T-helper 1 cell treated with Interleukin-12 subunit alpha and Interleukin-12 subunit beta and Interleukin-4 antibody, amounts not matched to agents 30 ng/mL and 1 ng/mL, for 36 hours (primary cell): ENCODE data around the gene GTF3C1. TPM values are rescaled to one million over a fixed set of nuclear protein-coding genes. Genes with fewer than 3 reads are reported as not detected.
"Not testable (repeated sequence)": the region's sequence is repeated elsewhere in the genome, so short reads cannot be mapped to it uniquely, and the experiment has no call there.

Experiments
- intact Hi-C: fragments of 100-400 bp; cut with micrococcal nuclease; formaldehyde crosslinking; loops from one replicate; pipeline ENCODE4 v1.15.1; 2024
- total RNA-seq: library from RNA; stranded (reverse); gene quantifications from 2 replicates; pipeline ENCODE4 v1.2.3, GENCODE V29; 2022

Gene GTF3C1
- total RNA-seq, 1 donor from 2014 or later, result 58.5 TPM

GRCh38 chr16:27448532-27449433, 100.9 kb downstream of the GTF3C1 start:
- intact Hi-C loops, result no loop called here

DNA sequence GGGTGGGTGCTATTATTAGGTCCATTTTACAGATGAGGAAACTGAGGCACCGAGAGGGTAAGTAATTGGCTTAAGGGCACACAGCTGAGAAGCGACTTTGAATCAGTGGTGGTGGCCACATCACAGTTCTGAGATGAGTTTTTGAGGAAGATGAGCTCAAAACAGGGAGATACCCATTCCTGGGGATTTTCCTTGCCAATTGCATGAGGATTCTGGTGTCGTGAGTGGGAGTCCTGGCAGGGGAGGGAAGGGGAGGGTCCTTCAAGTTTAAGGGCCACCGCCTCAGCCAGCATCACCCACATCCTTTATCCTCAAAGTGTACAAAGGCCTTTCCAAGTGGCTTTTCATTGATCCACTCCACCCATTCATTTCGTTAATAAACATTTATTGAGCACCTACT, 102.4 kb downstream of the GTF3C1 start:
- intact Hi-C loops, result loop anchor here (2.0 kb wide), 1 partner anchor 44 kb away; the partner anchor contains the start of gene IL21R

- intact Hi-C loops, result loop anchor here (1.0 to 2.0 kb wide), 2 partner anchors 20 to 44 kb away; partner anchors contain the start of gene IL21R
Observed at GRCh38 chr16:27446721-27447120, 103.0 kb downstream of the GTF3C1 start.

GRCh38 chr16:27445502-27446175, 104.1 kb downstream of the GTF3C1 start:
- intact Hi-C loops, result loop anchor here (1.0 to 2.0 kb wide), 2 partner anchors 19 to 43 kb away; partner anchors contain the start of gene IL21R

DNA sequence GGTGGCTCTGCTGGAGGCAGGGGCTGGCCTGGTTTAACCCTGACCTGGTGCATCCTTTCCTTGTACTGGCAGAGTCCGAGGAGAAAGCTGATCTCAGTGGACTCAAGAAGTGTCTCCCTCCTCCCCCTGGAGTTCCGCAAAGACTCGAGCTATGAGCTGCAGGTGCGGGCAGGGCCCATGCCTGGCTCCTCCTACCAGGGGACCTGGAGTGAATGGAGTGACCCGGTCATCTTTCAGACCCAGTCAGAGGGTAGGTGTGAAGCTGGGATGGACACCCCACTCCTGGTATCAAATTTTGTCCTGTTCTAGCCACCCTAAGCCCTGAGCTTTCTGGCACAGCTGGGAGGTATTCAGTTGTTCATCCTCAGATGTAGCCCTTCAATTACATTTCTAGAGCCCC, 105.2 kb downstream of the GTF3C1 start:
- intact Hi-C loops, result no loop called here

DNA sequence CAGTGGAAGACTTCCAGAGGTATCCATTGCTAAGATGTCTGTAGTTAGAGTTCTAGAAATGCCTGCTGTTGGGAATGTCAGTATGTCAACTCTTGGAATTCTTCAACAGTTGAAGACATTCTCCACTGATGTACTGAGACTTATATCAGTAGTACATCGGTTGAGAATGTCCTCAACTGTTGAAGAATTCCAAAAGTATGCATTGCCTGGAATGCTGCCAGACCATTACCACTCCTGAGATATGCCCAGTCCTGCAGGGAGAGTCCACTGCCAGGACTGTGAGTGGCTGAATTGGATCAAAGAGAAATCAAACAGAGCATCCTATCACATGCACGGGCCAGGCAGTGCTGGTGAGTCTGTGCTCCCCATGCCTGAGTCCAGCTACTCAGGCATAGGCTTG, 105.7 kb downstream of the GTF3C1 start:
- intact Hi-C loops, result no loop called here

DNA sequence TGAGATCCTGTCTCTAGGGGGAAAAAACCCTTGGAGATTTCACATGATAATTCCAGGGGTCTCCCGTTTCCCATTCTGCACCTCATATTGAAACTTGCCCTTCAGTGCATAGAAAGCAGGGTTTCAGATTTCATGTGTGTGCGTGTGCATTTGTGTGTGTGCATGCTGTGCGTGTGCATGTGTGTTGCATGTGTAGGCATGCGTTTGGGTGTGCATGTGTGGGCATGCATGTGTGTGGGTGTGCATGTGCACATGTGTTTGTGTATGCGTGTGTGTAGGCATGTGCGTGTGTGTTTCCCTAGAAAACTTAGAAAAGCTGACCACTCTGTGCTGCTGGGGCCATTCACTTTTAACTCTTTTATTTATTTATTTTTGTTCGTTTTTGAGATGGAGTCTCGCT, 107.7 kb downstream of the GTF3C1 start:
- intact Hi-C loops, result no loop called here

GRCh38 chr16:27441276-27441675, 108.4 kb downstream of the GTF3C1 start:
- intact Hi-C loops, result no loop called here

GRCh38 chr16:27439271-27440018, 110.3 kb downstream of the GTF3C1 start:
- intact Hi-C loops, result no loop called here

DNA sequence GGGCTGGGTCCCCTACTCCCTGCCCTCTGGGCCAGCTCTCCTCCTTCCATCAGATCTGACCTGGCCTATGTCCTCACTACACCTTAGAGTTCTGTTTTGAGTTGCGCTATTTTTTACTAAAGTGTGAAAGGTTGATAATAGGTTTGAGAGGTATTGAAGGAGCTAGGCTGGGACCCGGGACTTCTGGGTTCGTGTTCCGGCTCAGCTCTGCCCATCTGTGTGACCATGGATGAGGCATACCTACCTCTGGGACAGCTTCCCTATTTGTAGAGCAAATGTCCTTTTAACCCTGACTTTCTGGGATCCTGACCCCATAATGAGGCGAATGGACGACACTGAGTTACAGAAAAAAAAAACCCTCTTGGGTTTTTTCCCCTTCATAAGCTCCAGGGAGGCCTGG, 111.8 kb downstream of the GTF3C1 start:
- intact Hi-C loops, result no loop called here

DNA sequence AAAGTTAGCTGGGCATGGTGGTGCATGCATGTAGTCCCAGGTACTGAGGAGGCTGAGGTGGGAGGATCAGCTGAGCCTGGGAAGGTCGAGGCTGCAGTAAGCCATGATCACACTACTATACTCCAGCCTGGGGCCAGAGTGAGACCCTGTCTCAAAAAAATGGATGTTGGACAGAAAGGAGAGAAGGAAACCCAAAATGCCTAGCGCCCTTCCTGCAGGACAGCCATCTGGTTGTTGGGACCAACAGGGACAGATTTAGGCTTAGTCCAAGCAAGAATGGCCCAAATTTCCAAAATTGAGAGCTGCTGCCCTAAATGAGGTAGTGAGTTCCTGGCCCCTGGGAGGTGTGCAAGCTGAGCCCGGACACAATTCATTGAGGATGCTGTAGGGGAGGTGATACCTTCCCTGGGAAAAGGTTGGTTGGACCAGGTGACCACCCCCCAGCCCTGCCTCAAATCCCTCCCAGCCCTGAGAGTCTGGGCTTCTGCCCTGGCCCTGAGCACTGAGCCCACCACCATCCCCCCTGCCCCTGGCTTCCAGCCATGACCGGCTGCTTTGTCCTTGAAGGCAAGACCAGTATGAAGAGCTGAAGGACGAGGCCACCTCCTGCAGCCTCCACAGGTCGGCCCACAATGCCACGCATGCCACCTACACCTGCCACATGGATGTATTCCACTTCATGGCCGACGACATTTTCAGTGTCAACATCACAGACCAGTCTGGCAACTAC, 112.6 kb downstream of the GTF3C1 start:
- intact Hi-C loops, result no loop called here

- intact Hi-C loops, result no loop called here
Observed at GRCh38 chr16:27436065-27436464, 113.6 kb downstream of the GTF3C1 start.

DNA sequence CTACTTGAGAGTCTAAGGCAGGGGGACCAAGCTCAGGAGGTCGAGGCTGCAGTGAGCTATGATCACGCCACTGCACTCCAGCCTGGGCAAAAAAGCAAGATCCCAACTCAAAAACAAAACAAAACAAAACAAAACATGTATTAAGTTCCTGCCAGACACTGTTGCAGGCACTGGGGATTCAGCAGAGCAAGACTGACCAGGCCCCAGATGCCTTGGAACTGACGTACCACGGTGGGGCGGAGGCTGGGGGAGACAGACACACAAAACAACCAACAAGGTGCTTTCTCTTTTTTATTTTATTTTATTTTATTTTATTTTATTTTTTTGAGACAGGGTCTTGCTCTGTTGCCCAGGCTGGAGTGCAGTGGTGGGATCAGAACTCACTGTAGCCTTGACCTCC, 114.6 kb downstream of the GTF3C1 start:
- intact Hi-C loops, result not testable (repeated sequence)

- intact Hi-C loops, result no loop called here
Observed at GRCh38 chr16:27434141-27435051, 115.3 kb downstream of the GTF3C1 start.

DNA sequence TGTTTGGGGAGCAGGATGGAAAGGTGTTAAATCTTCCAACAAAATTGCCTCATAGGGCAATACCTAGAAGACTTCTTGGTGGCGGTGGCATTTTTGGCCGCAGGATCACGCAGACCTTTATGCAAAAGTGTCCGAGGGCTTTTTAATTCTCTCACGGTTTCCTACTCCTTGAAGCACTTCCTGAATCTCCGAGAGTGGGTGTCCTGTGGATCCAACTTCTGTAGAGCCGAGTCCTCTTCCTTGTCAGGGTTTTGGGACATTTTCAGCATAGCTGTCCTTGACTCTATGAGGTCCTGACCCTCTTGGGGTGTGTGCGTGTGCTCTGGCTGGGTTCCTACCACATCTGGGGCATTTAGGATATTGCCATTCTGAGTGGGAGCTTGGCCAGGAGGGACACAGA, 116.1 kb downstream of the GTF3C1 start:
- intact Hi-C loops, result no loop called here

- intact Hi-C loops, result not testable (repeated sequence)
Observed at GRCh38 chr16:27433191-27433590, 116.5 kb downstream of the GTF3C1 start.

DNA sequence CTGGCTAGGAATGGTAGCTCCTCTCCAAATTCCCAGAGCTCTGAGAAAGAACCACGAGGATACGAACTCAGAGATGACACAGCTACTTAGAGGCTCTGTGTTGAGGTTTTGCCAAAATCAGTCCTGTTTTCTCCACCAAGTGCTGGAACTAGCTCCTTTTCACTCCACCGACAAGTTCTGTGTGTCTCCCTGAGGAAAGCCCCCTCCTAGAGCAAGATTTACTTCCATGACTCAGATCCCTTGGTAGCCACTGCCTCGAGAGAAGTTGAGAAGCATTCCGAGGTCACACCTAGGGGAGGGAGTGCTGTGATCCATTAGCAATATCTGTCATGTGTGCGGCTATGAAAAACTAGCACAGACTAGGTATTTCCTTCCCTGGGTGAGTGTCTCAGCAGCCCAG, 117.2 kb downstream of the GTF3C1 start:
- intact Hi-C loops, result no loop called here

DNA sequence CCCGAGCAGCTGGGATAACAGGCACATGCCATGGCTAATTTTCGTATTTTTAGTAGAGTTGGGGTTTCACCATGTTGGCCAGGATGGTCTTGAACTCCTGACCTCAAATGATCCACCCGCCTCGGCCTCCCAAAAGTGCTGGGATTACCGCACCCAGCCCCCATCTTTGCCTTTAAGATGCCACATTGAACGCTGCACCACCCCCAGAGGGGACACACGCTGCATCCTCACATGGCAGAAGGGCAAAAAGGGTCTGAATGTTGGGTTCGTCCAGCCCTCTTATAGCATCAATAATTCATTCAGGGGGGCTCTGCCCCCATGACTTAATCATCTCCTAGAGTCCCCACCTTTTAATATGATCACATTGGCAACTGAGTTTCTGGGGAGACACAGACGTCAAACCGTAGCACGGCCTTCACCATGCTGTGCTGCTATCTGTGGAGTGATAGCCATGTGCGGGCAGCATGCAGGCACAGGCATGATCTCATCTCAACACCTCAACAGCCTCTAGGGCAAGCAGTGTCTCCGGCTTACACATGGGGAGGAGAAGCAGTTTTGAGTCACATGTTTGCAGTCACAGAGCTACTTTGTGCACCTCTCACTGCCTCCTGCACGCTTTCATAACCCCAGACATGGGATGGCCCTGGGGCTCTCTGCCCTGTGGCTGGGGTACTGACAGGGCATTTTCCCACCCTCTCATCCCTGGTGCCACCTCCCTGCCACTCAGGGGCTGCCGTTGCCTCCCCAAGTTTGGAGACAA, 117.8 kb downstream of the GTF3C1 start:
- intact Hi-C loops, result no loop called here

DNA sequence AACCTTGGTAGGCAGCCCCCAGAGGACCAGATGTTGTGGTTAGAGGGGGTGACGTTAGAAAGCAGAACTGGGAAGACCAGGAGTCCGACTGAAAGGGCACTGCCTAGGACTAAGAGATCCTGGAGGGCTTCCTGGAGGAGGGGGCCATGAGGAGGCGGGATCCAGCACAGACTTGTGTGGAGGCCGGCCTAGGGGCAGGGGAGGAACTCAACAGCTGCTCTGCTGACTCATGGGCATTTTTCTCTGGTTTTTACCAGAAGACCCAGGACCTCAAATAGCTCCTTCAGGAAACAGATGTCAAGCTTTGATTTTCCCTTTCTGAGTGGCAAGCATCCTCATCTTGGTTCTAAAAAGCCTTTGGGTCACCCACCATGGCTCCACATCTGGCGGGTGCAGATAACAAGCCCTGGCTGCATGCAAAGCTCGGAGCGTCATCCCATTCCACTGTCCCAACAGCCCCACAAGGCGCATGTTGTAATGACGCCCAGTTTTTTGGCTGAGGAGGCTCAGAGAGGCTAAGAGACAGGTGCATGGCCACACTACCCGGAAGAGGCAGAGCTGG, 118.7 kb downstream of the GTF3C1 start:
- intact Hi-C loops, result no loop called here
